HL-60 (cell line): ENCODE measurements around the gene OTUD7B.

Experiments
- DNase-seq, 2 experiments: peaks; one replicate each; pipeline ENCODE4 v3.0.0-alpha.2; 2010 to 2020; ENCODE audit warnings: low read depth in 1 of 2, low spot score in 1 of 2
- H3K27ac ChIP-seq: fragments of 250-450 bp; sonication (Bioruptor Pico); replicated peaks from 2 replicates; pipeline ENCODE4 v1.5.1; 2020; ENCODE audit warnings: mild to moderate bottlenecking, moderate library complexity
- H3K27me3 ChIP-seq: fragments of 250-450 bp; sonication (Bioruptor Pico); 2 replicates; pipeline ENCODE4 v1.5.1; 2021; ENCODE audit warnings: mild to moderate bottlenecking, moderate library complexity; ENCODE audit not compliant: insufficient read depth, poor library complexity, severe bottlenecking
- H3K4me3 ChIP-seq: replicated peaks from 2 replicates; pipeline ENCODE4 v1.5.1; 2011; ENCODE audit warnings: mild to moderate bottlenecking, control low read depth, low read length; ENCODE audit not compliant: insufficient read depth
- GABPA ChIP-seq: IDR thresholded peaks from 2 replicates; pipeline ENCODE4 v1.6.1; 2012; ENCODE audit warnings: low read depth
- POLR2AphosphoS5 ChIP-seq: IDR thresholded peaks from 2 replicates; pipeline ENCODE4 v1.6.1; 2012; ENCODE audit warnings: low read depth
- SPI1 ChIP-seq: IDR thresholded peaks from 2 replicates; pipeline ENCODE4 v1.6.1; 2012; ENCODE audit warnings: low read depth, mild to moderate bottlenecking, borderline replicate concordance
- TF ChIP-seq, protein P1 (sequence below): IDR thresholded peaks from 2 replicates; pipeline ENCODE4 v1.6.1; 2012; ENCODE audit warnings: low read depth; ENCODE audit not compliant: insufficient replicate concordance
- TF ChIP-seq, protein P2 (sequence below): IDR thresholded peaks from one replicate; pipeline ENCODE4 v1.5.1; 2011; ENCODE audit warnings: low read length, control low read depth, inconsistent platforms; ENCODE audit not compliant: insufficient read depth

The OTUD7B gene

DNA sequence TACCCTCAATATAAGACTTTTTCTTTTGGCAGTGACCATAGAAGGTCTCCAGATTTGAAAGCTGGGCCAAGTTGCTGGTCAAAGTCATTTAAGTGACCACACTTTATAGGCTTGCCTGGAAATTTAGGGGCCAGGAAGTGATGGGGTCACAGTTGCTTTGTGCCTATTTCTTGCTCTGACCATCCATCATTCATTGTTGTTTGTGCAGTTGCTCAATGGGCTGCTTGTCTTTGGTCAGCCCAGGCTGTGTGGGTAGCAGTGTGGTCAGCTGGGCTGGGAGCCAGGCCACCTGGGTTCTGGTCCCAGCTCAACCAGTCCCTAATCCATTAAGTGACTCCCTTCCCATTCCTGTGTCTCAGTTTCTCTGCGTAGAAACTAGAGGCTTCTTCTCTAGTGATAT is 2.1 kb upstream of the OTUD7B start:
- Histone ChIP-seq H3K4me3 (no peak overlapping the region), H3K27ac (no peak overlapping the region), H3K27me3 (no peaks in the 10 kb centered on the region)
- TF ChIP-seq, protein P1, sequence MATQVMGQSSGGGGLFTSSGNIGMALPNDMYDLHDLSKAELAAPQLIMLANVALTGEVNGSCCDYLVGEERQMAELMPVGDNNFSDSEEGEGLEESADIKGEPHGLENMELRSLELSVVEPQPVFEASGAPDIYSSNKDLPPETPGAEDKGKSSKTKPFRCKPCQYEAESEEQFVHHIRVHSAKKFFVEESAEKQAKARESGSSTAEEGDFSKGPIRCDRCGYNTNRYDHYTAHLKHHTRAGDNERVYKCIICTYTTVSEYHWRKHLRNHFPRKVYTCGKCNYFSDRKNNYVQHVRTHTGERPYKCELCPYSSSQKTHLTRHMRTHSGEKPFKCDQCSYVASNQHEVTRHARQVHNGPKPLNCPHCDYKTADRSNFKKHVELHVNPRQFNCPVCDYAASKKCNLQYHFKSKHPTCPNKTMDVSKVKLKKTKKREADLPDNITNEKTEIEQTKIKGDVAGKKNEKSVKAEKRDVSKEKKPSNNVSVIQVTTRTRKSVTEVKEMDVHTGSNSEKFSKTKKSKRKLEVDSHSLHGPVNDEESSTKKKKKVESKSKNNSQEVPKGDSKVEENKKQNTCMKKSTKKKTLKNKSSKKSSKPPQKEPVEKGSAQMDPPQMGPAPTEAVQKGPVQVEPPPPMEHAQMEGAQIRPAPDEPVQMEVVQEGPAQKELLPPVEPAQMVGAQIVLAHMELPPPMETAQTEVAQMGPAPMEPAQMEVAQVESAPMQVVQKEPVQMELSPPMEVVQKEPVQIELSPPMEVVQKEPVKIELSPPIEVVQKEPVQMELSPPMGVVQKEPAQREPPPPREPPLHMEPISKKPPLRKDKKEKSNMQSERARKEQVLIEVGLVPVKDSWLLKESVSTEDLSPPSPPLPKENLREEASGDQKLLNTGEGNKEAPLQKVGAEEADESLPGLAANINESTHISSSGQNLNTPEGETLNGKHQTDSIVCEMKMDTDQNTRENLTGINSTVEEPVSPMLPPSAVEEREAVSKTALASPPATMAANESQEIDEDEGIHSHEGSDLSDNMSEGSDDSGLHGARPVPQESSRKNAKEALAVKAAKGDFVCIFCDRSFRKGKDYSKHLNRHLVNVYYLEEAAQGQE = no peak
- TF ChIP-seq, protein P2, sequence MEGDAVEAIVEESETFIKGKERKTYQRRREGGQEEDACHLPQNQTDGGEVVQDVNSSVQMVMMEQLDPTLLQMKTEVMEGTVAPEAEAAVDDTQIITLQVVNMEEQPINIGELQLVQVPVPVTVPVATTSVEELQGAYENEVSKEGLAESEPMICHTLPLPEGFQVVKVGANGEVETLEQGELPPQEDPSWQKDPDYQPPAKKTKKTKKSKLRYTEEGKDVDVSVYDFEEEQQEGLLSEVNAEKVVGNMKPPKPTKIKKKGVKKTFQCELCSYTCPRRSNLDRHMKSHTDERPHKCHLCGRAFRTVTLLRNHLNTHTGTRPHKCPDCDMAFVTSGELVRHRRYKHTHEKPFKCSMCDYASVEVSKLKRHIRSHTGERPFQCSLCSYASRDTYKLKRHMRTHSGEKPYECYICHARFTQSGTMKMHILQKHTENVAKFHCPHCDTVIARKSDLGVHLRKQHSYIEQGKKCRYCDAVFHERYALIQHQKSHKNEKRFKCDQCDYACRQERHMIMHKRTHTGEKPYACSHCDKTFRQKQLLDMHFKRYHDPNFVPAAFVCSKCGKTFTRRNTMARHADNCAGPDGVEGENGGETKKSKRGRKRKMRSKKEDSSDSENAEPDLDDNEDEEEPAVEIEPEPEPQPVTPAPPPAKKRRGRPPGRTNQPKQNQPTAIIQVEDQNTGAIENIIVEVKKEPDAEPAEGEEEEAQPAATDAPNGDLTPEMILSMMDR = no peak
- no peak for TF ChIP-seq SPI1
- TF ChIP-seq GABPA = no peak
- TF ChIP-seq POLR2AphosphoS5 = no peak
- DNase-seq = no peak

DNA sequence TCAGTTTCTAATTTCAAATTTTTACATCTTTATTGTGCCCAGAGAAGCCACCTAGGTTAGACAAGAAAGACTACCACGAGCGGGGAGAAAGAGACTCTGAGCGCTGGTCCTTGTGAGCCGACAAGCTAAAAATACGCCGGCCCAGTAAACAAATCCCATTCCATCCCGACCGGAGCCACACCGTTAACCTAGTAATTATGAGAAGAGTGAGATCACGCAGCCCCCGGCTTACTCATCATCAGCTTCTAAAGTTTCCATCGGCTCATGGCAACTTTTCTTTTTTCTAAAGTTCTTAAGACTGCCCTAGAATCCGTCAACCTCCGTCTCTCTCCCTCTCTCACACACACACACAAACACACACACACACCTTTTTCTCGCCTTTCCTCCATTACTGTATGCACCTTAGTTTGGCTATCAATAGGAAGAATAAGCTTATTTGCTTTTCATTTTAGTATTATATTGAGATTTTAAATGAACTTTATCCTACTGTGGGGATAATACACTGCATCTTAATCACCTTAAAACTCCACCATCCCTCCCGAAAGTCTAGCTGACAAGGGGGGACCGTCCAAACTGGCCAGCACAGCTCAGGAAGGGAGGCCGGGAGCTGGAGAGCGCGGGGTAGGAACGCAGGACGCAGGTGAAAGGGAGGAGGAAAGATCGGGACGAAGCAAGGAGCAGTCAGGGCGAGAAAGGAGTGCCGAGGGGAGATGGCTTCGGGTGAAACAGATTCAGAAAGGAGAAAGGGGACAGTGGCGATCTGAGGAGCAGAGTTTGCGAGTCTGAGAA is 728 bp downstream of the OTUD7B start:
- TF ChIP-seq POLR2AphosphoS5 = no peak
- TF ChIP-seq, protein P2 = no peak
- Histone ChIP-seq H3K27me3 (no peaks in the 10 kb centered on the region), H3K4me3 (peak overlapping the region; percentile 95), H3K27ac (peak overlapping the region; percentile 71)
- DNase-seq = peak in 1 of 2 experiments; percentile 16

DNA sequence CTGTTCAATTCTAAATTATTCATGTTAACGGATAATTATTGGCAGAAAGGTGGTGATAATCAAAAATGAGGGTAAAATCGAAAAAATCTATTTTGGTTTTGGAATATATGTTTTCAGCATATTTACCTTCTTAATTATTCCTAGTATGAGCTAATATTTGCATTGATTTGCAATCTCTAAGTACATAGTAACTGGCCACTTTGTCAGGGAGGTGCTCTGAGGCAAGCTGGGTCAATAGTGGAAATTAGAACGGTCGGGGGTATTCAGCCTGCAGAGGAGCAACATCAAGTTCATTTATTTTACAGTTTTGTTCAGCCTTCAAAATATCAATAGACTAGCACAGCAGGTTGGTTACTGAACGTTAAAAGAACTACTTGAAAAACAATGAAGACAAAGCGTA is 1.8 kb downstream of the OTUD7B start:
- TF ChIP-seq, protein P2 = no peak
- TF ChIP-seq GABPA = no peak
- TF ChIP-seq POLR2AphosphoS5 = no peak
- no peak for TF ChIP-seq SPI1
- no peak overlapping the region for H3K27ac ChIP-seq
- no peaks in the 10 kb centered on the region for H3K27me3 ChIP-seq
- DNase-seq = no peak
- no peak overlapping the region for H3K4me3 ChIP-seq

DNA sequence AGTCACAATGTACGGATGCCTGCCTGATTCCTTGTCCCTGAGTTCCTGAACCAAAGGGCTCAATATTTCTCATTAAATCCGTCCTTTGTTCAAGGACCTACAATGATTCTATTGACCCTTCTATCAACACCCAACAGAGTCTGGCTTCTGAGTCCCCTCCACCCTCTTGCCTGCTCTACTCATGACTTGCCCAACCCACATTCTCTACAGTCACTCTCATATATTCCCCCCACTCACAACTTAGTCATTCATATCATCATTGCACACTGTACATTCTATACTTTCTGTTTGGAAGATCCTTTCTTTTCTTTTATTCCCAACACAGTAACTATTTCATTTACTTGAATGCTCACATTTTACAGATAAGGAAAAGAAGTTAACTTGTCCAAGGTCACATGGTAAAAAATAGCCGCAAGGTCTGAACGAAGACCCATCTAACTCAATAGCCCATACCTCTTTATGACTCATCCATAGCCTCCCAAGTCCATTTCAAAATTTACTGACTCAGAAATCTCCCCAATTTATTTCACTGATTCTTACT is 3.6 kb downstream of the OTUD7B start:
- Histone ChIP-seq H3K27ac (no peak overlapping the region), H3K27me3 (no peaks in the 10 kb centered on the region), H3K4me3 (no peak overlapping the region)
- no peak for DNase-seq
- no peak for TF ChIP-seq GABPA
- no peak for TF ChIP-seq SPI1
- TF ChIP-seq, protein P2 = no peak
- TF ChIP-seq POLR2AphosphoS5 = no peak
- TF ChIP-seq, protein P1 = no peak
